Measurements from ENCODE around the gene ARHGEF37. TPM values are rescaled to one million over a fixed set of nuclear protein-coding genes. Genes with fewer than 3 reads are reported as not detected.

ARHGEF37 gene
- polyA plus RNA-seq, 1 experiment = 0.92 TPM

DNA sequence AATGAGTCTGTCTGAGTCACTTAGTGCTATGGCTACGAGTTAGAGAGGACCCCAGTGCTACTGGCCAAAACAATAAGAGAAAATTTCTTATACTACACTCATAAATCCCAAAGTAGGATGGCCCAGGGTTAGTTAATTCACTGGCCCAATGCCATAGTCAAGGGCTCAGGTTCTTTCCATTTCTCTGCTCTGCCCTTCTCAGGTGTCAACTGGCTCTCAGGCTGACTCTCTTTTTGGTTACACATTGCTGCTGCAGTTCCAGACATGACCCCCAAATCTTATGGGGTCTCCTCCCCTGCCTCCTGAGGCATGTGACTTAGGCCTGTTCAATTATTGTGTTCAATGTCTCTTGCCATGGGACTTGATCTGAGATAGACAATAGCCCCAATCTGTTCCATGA is 70.4 kb downstream of the ARHGEF37 start:
- TF ChIP-seq, protein P1, sequence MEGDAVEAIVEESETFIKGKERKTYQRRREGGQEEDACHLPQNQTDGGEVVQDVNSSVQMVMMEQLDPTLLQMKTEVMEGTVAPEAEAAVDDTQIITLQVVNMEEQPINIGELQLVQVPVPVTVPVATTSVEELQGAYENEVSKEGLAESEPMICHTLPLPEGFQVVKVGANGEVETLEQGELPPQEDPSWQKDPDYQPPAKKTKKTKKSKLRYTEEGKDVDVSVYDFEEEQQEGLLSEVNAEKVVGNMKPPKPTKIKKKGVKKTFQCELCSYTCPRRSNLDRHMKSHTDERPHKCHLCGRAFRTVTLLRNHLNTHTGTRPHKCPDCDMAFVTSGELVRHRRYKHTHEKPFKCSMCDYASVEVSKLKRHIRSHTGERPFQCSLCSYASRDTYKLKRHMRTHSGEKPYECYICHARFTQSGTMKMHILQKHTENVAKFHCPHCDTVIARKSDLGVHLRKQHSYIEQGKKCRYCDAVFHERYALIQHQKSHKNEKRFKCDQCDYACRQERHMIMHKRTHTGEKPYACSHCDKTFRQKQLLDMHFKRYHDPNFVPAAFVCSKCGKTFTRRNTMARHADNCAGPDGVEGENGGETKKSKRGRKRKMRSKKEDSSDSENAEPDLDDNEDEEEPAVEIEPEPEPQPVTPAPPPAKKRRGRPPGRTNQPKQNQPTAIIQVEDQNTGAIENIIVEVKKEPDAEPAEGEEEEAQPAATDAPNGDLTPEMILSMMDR (IDR thresholded peaks at IDR 0.05; ENCODE audit: insufficient read depth, low read depth, low read length) = no peak
- ChIA-PET POLR2A (no interaction called here), CTCF (interaction anchor here (0.8 to 2.1 kb wide), 4 partner anchors 15 to 186 kb away, joined by 3 to 6 read pairs (median 4); no protein-coding TSS in a partner anchor)
- H3K4me3 ChIP-seq (ENCODE audit: low read depth, low read length) = no peak overlapping the region
- no peak for DNase-seq (ENCODE audit: low read depth)
- H3K36me3 ChIP-seq (ENCODE audit: control insufficient read depth, insufficient read depth, low read length) = no peaks in the 10 kb centered on the region
- no peaks in the 10 kb centered on the region; the same call in 1 of the 2 replicates for H3K27me3 ChIP-seq (ENCODE audit: control insufficient read depth, insufficient read depth, low read length)

DNA sequence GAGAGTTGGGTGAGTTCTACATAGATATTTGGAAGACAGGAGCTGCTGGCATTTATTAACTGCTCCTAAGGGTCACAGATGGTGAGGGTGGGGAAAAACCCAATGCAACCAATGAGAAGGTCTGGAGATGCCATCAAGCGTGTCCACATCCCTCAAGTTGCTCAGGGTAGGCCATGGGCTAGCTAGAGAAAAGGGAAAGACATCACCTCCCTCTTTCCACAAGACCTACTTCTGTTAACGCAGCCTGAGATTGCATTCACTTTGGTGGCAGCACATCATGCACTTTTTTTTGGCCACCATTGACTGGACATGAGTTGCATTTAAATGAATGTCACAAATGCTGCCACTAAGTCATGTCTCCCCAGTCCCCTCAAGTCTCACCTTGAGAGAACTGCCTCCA is 71.4 kb downstream of the ARHGEF37 start:
- POLR2A ChIA-PET = no interaction called here
- CTCF ChIA-PET = interaction anchor here (1.1 to 2.1 kb wide), 2 partner anchors 175 to 185 kb away, joined by 3 to 6 read pairs; no protein-coding TSS in a partner anchor

DNA sequence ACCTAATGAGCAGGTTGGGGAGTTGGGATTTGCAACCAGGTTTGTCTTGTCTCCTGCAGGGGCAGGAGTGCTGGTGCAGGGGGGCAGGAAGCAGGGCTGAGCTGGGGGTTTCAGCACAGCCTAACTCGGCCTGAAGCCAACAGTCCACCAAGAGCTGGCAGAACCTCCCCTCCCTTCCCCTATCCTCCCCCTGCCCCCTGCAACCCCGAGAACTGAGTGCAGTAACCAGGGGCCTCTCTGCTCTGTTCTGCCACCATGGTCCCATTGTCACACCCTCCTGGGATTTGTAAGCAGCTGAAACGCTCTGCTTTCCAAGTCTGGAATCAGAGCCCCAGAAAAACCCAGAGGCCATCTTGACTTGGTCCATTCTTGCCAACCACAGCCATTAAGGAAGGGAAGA is 72.9 kb downstream of the ARHGEF37 start:
- POLR2A ChIA-PET = interaction anchor here (0.5 kb wide), 1 partner anchor 182 kb away, joined by 10 read pairs; no protein-coding TSS in a partner anchor
- DNase-seq (ENCODE audit: low read depth) = no peak
- CTCF ChIA-PET = interaction anchor here (1.0 to 1.2 kb wide), 2 partner anchors 9 to 122 kb away, joined by 3 read pairs; no protein-coding TSS in a partner anchor
- no peak overlapping the region for H3K4me3 ChIP-seq (ENCODE audit: low read depth, low read length)
- TF ChIP-seq, protein P1 (IDR thresholded peaks at IDR 0.05; ENCODE audit: insufficient read depth, low read depth, low read length) = no peak
- no peaks in the 10 kb centered on the region for H3K36me3 ChIP-seq (ENCODE audit: control insufficient read depth, insufficient read depth, low read length)
- H3K27me3 ChIP-seq (ENCODE audit: control insufficient read depth, insufficient read depth, low read length) = peaks cover 4% of the 10 kb centered on the region

More for the DNA sequence above, 71.4 kb downstream of the ARHGEF37 start:
- TF ChIP-seq, protein P1 (IDR thresholded peaks at IDR 0.05; ENCODE audit: insufficient read depth, low read depth, low read length) = no peak
- DNase-seq (ENCODE audit: low read depth) = no peak
- Histone ChIP-seq H3K4me3 (ENCODE audit: low read depth, low read length) (no peak overlapping the region), H3K36me3 (ENCODE audit: control insufficient read depth, insufficient read depth, low read length) (no peaks in the 10 kb centered on the region), H3K27me3 (ENCODE audit: control insufficient read depth, insufficient read depth, low read length) (peaks cover 4% of the 10 kb centered on the region)

DNA sequence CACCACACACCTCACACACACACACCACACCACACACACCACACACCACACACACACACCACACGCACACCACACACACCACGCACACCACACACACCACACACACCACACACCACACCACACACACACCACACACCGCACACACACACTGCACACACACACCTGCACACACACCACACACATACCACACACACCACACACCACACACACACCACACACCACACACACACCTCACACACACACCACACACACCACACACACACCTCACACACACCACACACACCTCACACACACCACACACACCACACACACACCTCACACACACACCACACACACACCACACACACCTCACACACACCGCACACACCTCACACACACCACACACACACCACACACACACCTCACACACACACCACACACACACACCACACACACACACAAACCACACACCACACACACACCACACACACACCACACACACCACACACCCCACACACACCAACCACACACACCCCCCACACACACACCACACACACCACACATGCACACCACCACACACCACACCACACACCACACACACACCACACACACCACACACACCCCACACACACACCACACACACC is 73.7 kb downstream of the ARHGEF37 start:
- DNase-seq (ENCODE audit: low read depth) = no peak
- Histone ChIP-seq H3K4me3 (ENCODE audit: low read depth, low read length) (no peak overlapping the region), H3K36me3 (ENCODE audit: control insufficient read depth, insufficient read depth, low read length) (no peaks in the 10 kb centered on the region), H3K27me3 (ENCODE audit: control insufficient read depth, insufficient read depth, low read length) (peaks cover 4% of the 10 kb centered on the region)
- ChIA-PET CTCF (interaction anchor here (0.9 to 1.0 kb wide), 2 partner anchors 8 to 86 kb away, joined by 3 read pairs; no protein-coding TSS in a partner anchor), POLR2A (no interaction called here)
- TF ChIP-seq, protein P1 (IDR thresholded peaks at IDR 0.05; ENCODE audit: insufficient read depth, low read depth, low read length) = no peak

DNA sequence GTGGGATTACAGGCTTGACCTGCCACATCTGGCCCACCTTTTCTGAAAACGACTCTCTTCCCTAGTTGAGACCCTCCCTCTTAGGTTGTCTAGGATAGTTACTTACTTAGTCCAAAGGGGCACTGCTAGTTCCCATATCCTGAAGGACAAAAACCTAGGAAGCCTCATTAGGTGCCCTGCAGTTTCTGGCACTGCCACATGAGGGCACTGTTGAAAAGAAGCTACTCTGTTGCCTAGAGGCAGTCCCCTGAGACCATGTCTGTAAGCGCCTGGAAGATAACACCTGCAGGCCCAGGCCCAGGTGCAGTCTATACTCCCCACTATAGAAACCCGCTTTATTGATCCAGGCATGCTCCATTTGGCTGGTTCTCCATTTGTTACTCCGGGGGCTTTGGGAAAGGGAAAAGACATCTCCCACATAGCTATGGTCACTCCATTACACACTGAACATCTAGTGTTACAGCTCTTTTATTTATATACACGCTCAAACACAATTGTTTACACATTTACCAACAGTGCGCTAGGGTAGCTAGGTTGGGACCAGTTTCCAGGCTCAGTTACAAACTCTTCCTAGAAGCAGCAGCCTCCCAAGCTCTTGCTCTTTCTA is 75.4 kb downstream of the ARHGEF37 start:
- ChIA-PET CTCF (interaction anchor here (1.1 to 2.1 kb wide), 3 partner anchors 11 to 16 kb away, joined by 4 to 7 read pairs (median 5); no protein-coding TSS in a partner anchor), POLR2A (no interaction called here)
- Histone ChIP-seq H3K4me3 (ENCODE audit: low read depth, low read length) (no peak overlapping the region), H3K27me3 (ENCODE audit: control insufficient read depth, insufficient read depth, low read length) (peaks cover 4% of the 10 kb centered on the region), H3K36me3 (ENCODE audit: control insufficient read depth, insufficient read depth, low read length) (no peaks in the 10 kb centered on the region)
- no peak for DNase-seq (ENCODE audit: low read depth)
- TF ChIP-seq, protein P1 (IDR thresholded peaks at IDR 0.05; ENCODE audit: insufficient read depth, low read depth, low read length) = peak; percentile 55

Data from BJ (cell line).